NOMO-1 treated with DMSO at 0.1 percent for 48 hours (cell line): ENCODE measurements around the gene CCDC192.
"Not testable (repeated sequence)": the region's sequence is repeated elsewhere in the genome, so short reads cannot be mapped to it uniquely, and the experiment has no call there.

Experiments
- DNase-seq: peaks from one replicate; lab custom pipeline; 2025; ENCODE audit not compliant: unreplicated experiment; lab: John Stamatoyannopoulos, UW

Gene CCDC192

GRCh38 chr5:127697894-127698600, 5.1 kb upstream of the CCDC192 start:
- DNase-seq = no peak

DNA sequence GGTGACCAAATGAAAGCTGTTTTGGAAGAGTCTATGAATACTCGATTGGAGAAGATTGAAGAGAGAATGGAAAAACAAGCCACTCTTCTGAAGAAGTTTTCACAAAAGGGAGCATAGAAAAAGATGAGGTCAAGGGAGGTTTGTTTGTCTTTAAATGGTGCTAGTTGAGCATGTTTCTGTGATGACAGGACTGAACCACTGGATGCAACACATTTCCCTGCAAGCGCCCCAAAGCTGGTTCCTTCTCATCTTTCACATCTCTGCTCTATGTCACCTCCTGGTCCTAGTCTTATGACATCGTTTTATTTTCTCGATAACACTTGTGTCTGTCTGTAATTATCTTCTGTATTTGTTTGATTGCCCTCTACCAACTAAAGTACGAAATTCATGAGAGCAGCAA, 3.8 kb upstream of the CCDC192 start:
- no peak for DNase-seq

DNA sequence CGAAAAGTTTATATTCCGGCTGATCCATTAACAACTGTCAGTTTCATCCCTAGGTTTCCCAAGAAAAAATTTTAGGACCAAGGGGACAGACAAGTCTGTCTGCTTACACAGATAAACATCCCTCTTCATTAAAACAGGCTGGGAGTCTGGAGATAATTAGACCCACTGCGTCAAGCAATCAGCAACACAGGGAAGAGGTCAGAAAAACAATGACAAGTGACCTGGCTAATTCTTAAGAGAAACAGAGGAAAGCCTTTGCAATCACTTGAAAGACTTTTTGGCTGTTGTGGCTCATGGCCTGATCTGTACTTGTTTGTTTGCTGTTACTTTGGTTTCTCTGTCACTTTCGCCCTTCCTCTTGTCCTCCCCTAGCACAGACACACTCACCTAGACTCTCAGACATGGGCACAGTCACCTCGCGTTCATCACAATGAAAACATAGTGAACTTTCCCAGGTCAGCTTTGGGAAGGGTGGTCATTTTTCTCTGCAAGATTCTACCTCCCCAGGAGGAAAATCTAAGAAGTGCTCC, 2.9 kb upstream of the CCDC192 start:
- no peak for DNase-seq

GRCh38 chr5:127702434-127702833, 757 bp upstream of the CCDC192 start:
- DNase-seq = no peak

GRCh38 chr5:127705120-127705892, 2.1 kb downstream of the CCDC192 start:
- DNase-seq = peak; percentile 76

DNA sequence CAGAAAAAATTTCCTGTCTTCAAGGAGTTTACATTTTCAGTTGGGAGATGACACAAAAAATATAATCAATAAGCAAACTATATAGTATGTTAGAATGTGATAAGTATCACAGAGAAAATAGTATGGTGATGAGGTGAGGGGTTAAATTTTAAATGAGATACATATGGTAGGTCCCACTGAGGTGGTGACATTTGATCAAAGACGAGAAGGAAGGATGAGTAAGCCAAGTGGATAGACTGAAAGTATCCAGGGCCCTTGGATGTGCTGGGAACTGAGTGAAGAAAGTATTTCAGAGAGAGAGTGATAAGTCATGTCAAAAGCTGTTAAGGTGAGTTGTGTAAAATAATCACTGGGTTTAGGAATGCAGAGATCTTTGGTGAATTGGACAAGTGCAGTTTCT, 3.5 kb downstream of the CCDC192 start:
- DNase-seq = no peak

- DNase-seq = no peak
These were observed 4.0 kb downstream of the CCDC192 start for GRCh38 chr5:127707209-127707608.

- DNase-seq = not testable (repeated sequence)
These were observed 9.9 kb downstream of the CCDC192 start for GRCh38 chr5:127713083-127713482.

GRCh38 chr5:127718181-127718580, 15.0 kb downstream of the CCDC192 start:
- DNase-seq = no peak

GRCh38 chr5:127723571-127723970, 20.4 kb downstream of the CCDC192 start:
- DNase-seq = peak; percentile 54

- no peak for DNase-seq
These were observed 22.5 kb downstream of the CCDC192 start for GRCh38 chr5:127725673-127726072.

GRCh38 chr5:127732963-127733362, 29.8 kb downstream of the CCDC192 start:
- no peak for DNase-seq

GRCh38 chr5:127739348-127739747, 36.2 kb downstream of the CCDC192 start:
- DNase-seq = not testable (repeated sequence)

GRCh38 chr5:127739807-127740384, 36.7 kb downstream of the CCDC192 start:
- no peak for DNase-seq

DNA sequence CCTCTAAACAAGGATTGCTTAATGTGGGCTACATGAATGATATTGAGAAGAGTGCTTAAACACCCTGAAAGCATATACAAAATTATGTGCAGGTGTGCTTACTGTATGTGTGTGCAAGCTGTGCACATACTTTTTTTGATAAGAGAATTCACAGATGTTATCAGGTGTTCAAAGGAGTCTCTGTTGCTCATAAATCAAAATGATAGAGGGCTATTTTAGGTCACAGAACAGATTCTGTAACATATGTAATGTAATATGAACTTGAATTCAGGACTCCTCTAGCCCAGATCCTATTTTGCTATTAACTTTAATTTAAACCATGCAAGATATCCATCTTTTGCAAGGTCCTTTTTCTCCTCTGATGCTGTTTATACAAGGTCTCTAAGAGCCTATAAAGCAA, 38.2 kb downstream of the CCDC192 start:
- DNase-seq = no peak

DNA sequence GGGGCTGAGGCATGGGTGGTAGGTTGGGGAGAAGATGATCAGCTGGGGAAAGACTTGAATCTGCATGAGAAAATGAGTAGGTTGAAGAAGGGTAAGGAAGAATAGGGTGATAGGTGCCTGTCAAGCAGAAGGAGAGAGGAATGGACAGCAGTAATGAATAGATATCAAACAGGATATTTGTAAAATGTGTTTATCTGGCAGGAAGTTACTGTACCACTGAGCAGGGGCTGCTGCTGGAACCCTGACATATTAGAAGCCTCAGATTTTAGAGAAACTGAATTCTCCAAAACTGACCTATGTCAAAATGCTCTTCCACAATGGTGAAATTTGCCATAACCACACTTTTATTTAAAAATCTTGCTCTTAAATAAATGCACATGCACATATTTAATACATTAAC, 41.0 kb downstream of the CCDC192 start:
- DNase-seq = no peak

DNA sequence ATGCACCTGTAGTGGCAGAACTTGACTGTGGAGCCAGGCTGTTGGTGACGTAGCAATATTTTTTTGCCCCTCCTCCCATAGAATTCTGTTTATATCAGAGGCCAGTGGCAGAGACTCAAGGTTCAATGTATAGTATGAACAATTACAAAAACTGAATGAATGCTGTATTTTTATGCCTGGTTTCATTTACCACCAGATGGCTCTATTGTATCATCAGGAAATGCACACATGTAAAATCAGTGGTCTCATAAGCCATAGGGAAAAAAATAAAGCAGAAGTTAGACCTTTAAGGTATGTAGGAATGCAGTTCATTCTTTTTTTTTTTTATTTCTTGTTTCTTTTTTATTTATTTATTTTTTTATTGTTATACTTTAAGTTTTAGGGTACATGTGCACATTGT, 43.6 kb downstream of the CCDC192 start:
- DNase-seq = peak; percentile 62

GRCh38 chr5:127752503-127753265, 49.5 kb downstream of the CCDC192 start:
- DNase-seq = not testable (repeated sequence)

DNA sequence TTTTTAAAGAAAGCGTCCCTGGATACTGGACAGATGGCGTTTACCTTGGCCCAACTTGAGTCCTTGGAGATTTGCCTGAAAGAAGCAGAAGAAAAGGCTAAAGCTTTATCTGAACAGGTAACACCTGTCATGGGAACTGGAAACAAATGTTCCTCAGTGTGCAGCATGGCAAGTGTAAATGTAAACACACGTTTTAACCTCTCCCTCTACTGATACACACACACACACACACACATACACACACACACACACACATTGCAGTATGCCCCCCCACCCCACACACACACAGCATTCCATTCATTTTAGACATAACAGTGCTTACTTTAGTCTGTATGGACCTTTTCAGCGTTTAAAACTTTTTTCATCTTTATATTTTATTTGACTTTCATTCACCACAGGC, 51.1 kb downstream of the CCDC192 start:
- no peak for DNase-seq

- DNase-seq = no peak
These were observed 51.5 kb downstream of the CCDC192 start for GRCh38 chr5:127754706-127755105.

- peak; percentile 41 for DNase-seq
These were observed 54.4 kb downstream of the CCDC192 start for GRCh38 chr5:127757576-127757975.
